ENCODE data around the gene FAM53A.
A peak's percentile ranks its signal among the peaks of the same experiment; 100 is the strongest.

Gene FAM53A

GRCh38 chr4:1714303-1715001 lies 30.3 kb upstream of the FAM53A start:
- TF ChIP-seq ZBTB7A (IDR thresholded peaks at IDR 0.05; ENCODE audit: low read depth), result no peak
- TF ChIP-seq EP300 (IDR thresholded peaks at IDR 0.05; ENCODE audit: borderline replicate concordance), result no peak
- TF ChIP-seq REST (IDR thresholded peaks at IDR 0.05; ENCODE audit: low read depth), result no peak
- TF ChIP-seq USF1 (IDR thresholded peaks at IDR 0.05), result no peak
- no peak for TF ChIP-seq FOXM1 (IDR thresholded peaks at IDR 0.05; ENCODE audit: borderline replicate concordance, low read depth)
- TF ChIP-seq TCF12 (IDR thresholded peaks at IDR 0.05; ENCODE audit: low read depth), result no peak
- TF ChIP-seq RAD21 (IDR thresholded peaks at IDR 0.05; ENCODE audit: low read depth), result no peak
- no peak for TF ChIP-seq NFIC (IDR thresholded peaks at IDR 0.05)
- no peak for TF ChIP-seq MAX (IDR thresholded peaks at IDR 0.05)
- no peak for TF ChIP-seq CEBPB (IDR thresholded peaks at IDR 0.05)
- TF ChIP-seq EGR1 (IDR thresholded peaks at IDR 0.05), result no peak
- no peak for TF ChIP-seq CREB1 (IDR thresholded peaks at IDR 0.05; ENCODE audit: low read depth)
- no peak for TF ChIP-seq TEAD4 (IDR thresholded peaks at IDR 0.05)
- TF ChIP-seq TAF1 (IDR thresholded peaks at IDR 0.05; ENCODE audit: low read depth), result no peak

GRCh38 chr4:1713003-1713851 lies 29.1 kb upstream of the FAM53A start:
- TF ChIP-seq REST (IDR thresholded peaks at IDR 0.05; ENCODE audit: low read depth) (no peak), EGR1 (IDR thresholded peaks at IDR 0.05) (peak; percentile 3; the same call in 1 of the 2 replicates), CREB1 (IDR thresholded peaks at IDR 0.05; ENCODE audit: low read depth) (0 out of 2 replicates have a peak, but pooled peaks have one; percentile 12), NFIC (IDR thresholded peaks at IDR 0.05) (no peak), YY1 (IDR thresholded peaks at IDR 0.05; ENCODE audit: low read depth) (no peak), ZBTB7A (IDR thresholded peaks at IDR 0.05; ENCODE audit: low read depth) (no peak)

GRCh38 chr4:1712216-1713002 lies 28.3 kb upstream of the FAM53A start, which contains the start of gene SLBP:
Gene SLBP (minus strand): TSS chr4:1712319. CDS start chr4:1712188, 131 bp downstream.
- 0 out of 2 replicates have a peak, but pooled peaks have one; percentile 28 for TF ChIP-seq CREB1 (IDR thresholded peaks at IDR 0.05; ENCODE audit: low read depth)
- peak; percentile 99 for TF ChIP-seq MAX (IDR thresholded peaks at IDR 0.05)
- no peak; the same call in 1 of the 2 replicates for TF ChIP-seq NFIC (IDR thresholded peaks at IDR 0.05)
- no peak for TF ChIP-seq REST (IDR thresholded peaks at IDR 0.05; ENCODE audit: low read depth)
- peak; percentile 27; the same call in 1 of the 2 replicates for TF ChIP-seq TEAD4 (IDR thresholded peaks at IDR 0.05)
- 0 out of 2 replicates have a peak, but pooled peaks have one; percentile 20 for TF ChIP-seq CEBPB (IDR thresholded peaks at IDR 0.05)
- TF ChIP-seq RAD21 (IDR thresholded peaks at IDR 0.05; ENCODE audit: low read depth), result no peak
- TF ChIP-seq TAF1 (IDR thresholded peaks at IDR 0.05; ENCODE audit: low read depth), result peak; percentile 82
- peak; percentile 40 for TF ChIP-seq EGR1 (IDR thresholded peaks at IDR 0.05)
- no peak for TF ChIP-seq EP300 (IDR thresholded peaks at IDR 0.05; ENCODE audit: borderline replicate concordance)
- TF ChIP-seq YY1 (IDR thresholded peaks at IDR 0.05; ENCODE audit: low read depth), result no peak; the same call in 1 of the 2 replicates
- peak; percentile 77 for TF ChIP-seq TCF12 (IDR thresholded peaks at IDR 0.05; ENCODE audit: low read depth)
- TF ChIP-seq FOXM1 (IDR thresholded peaks at IDR 0.05; ENCODE audit: borderline replicate concordance, low read depth), result 0 out of 2 replicates have a peak, but pooled peaks have one; percentile 47
- TF ChIP-seq ZBTB7A (IDR thresholded peaks at IDR 0.05; ENCODE audit: low read depth), result no peak
- TF ChIP-seq USF1 (IDR thresholded peaks at IDR 0.05), result peak; percentile 53; the same call in 1 of the 2 replicates
